ENCODE measurements around the gene RNF26.

Gene RNF26

GRCh38 chr11:119307974-119308373, 26.4 kb upstream of the RNF26 start:
- Mint-ChIP-seq H3K27me3 (ENCODE audit: low read depth) (no peaks in the 10 kb centered on the region), H3K9me3 (no peaks in the 10 kb centered on the region), H3K36me3 (ENCODE audit: low read depth) (peaks cover 15% of the 10 kb centered on the region), H3K4me3 (no peak overlapping the region), H3K27ac (no peak overlapping the region), H3K4me1 (ENCODE audit: low read depth) (peaks cover 22% of the 10 kb centered on the region)

- Mint-ChIP-seq H3K4me3 (no peak overlapping the region), H3K27ac (no peak overlapping the region), H3K27me3 (ENCODE audit: low read depth) (peaks cover 4% of the 10 kb centered on the region), H3K9me3 (no peaks in the 10 kb centered on the region), H3K4me1 (ENCODE audit: low read depth) (peaks cover 22% of the 10 kb centered on the region), H3K36me3 (ENCODE audit: low read depth) (peaks cover 3% of the 10 kb centered on the region)
These were observed 24.9 kb upstream of the RNF26 start for GRCh38 chr11:119309411-119309810.

GRCh38 chr11:119309953-119310681, 24.2 kb upstream of the RNF26 start:
- Mint-ChIP-seq H3K4me3 (no peak overlapping the region), H3K4me1 (ENCODE audit: low read depth) (peaks cover 18% of the 10 kb centered on the region), H3K27ac (no peak overlapping the region), H3K36me3 (ENCODE audit: low read depth) (peaks cover 2% of the 10 kb centered on the region), H3K27me3 (ENCODE audit: low read depth) (peaks cover 4% of the 10 kb centered on the region), H3K9me3 (no peaks in the 10 kb centered on the region)

- Mint-ChIP-seq H3K36me3 (ENCODE audit: low read depth) (no peaks in the 10 kb centered on the region), H3K27me3 (ENCODE audit: low read depth) (peaks cover 8% of the 10 kb centered on the region), H3K4me1 (ENCODE audit: low read depth) (peaks cover 17% of the 10 kb centered on the region), H3K9me3 (no peaks in the 10 kb centered on the region), H3K4me3 (no peak overlapping the region), H3K27ac (no peak overlapping the region)
These were observed 23.7 kb upstream of the RNF26 start for GRCh38 chr11:119310682-119311052.

GRCh38 chr11:119314726-119315125, 19.6 kb upstream of the RNF26 start:
- Mint-ChIP-seq H3K4me1 (ENCODE audit: low read depth) (peaks cover 12% of the 10 kb centered on the region), H3K9me3 (no peaks in the 10 kb centered on the region), H3K36me3 (ENCODE audit: low read depth) (no peaks in the 10 kb centered on the region), H3K27me3 (ENCODE audit: low read depth) (peaks cover 34% of the 10 kb centered on the region), H3K27ac (no peak overlapping the region), H3K4me3 (no peak overlapping the region)

GRCh38 chr11:119315131-119316015, 19.0 kb upstream of the RNF26 start:
- Mint-ChIP-seq H3K27me3 (ENCODE audit: low read depth) (peaks cover 35% of the 10 kb centered on the region), H3K27ac (no peak overlapping the region), H3K36me3 (ENCODE audit: low read depth) (no peaks in the 10 kb centered on the region), H3K9me3 (no peaks in the 10 kb centered on the region), H3K4me1 (ENCODE audit: low read depth) (peaks cover 15% of the 10 kb centered on the region), H3K4me3 (peak overlapping the region; percentile 48)

GRCh38 chr11:119316016-119316728, 18.2 kb upstream of the RNF26 start:
- Mint-ChIP-seq H3K27me3 (ENCODE audit: low read depth) (peaks cover 35% of the 10 kb centered on the region), H3K9me3 (no peaks in the 10 kb centered on the region), H3K36me3 (ENCODE audit: low read depth) (no peaks in the 10 kb centered on the region), H3K4me3 (peak overlapping the region; percentile 63), H3K4me1 (ENCODE audit: low read depth) (peaks cover 15% of the 10 kb centered on the region), H3K27ac (no peak overlapping the region)

- H3K36me3 Mint-ChIP-seq (ENCODE audit: low read depth) = no peaks in the 10 kb centered on the region
- peak within 1 kb of the TSS; percentile 63 for H3K4me3 Mint-ChIP-seq
- no peaks in the 10 kb centered on the region for H3K9me3 Mint-ChIP-seq
- no peak within 1 kb of the TSS for H3K27ac Mint-ChIP-seq
- peaks cover 20% of the 10 kb centered on the region for H3K4me1 Mint-ChIP-seq (ENCODE audit: low read depth)
- peaks cover 35% of the 10 kb centered on the region for H3K27me3 Mint-ChIP-seq (ENCODE audit: low read depth)
These were observed 17.4 kb upstream of the RNF26 start, which contains the start of gene MCAM for GRCh38 chr11:119316729-119317591. Gene MCAM (minus strand): TSS chr11:119317130. CDS start chr11:119317101, 29 bp downstream.

GRCh38 chr11:119317592-119318239, 16.6 kb upstream of the RNF26 start:
- H3K4me1 Mint-ChIP-seq (ENCODE audit: low read depth) = peaks cover 24% of the 10 kb centered on the region
- no peak overlapping the region for H3K4me3 Mint-ChIP-seq
- no peaks in the 10 kb centered on the region for H3K9me3 Mint-ChIP-seq
- H3K27me3 Mint-ChIP-seq (ENCODE audit: low read depth) = peaks cover 35% of the 10 kb centered on the region
- no peaks in the 10 kb centered on the region for H3K36me3 Mint-ChIP-seq (ENCODE audit: low read depth)
- no peak overlapping the region for H3K27ac Mint-ChIP-seq

- H3K27me3 Mint-ChIP-seq (ENCODE audit: low read depth) = peaks cover 35% of the 10 kb centered on the region
- H3K4me3 Mint-ChIP-seq = peak overlapping the region; percentile 55
- no peaks in the 10 kb centered on the region for H3K36me3 Mint-ChIP-seq (ENCODE audit: low read depth)
- peak overlapping the region; percentile 82 for H3K27ac Mint-ChIP-seq
- peaks cover 26% of the 10 kb centered on the region for H3K4me1 Mint-ChIP-seq (ENCODE audit: low read depth)
- no peaks in the 10 kb centered on the region for H3K9me3 Mint-ChIP-seq
These were observed 15.8 kb upstream of the RNF26 start for GRCh38 chr11:119318240-119319135.

GRCh38 chr11:119319136-119319699, 15.1 kb upstream of the RNF26 start:
- H3K9me3 Mint-ChIP-seq = no peaks in the 10 kb centered on the region
- peaks cover 30% of the 10 kb centered on the region for H3K4me1 Mint-ChIP-seq (ENCODE audit: low read depth)
- H3K4me3 Mint-ChIP-seq = peak overlapping the region; percentile 84
- H3K27ac Mint-ChIP-seq = peak overlapping the region; percentile 89
- H3K36me3 Mint-ChIP-seq (ENCODE audit: low read depth) = no peaks in the 10 kb centered on the region
- H3K27me3 Mint-ChIP-seq (ENCODE audit: low read depth) = peaks cover 33% of the 10 kb centered on the region

GRCh38 chr11:119319700-119320239, 14.6 kb upstream of the RNF26 start:
- Mint-ChIP-seq H3K27ac (peak overlapping the region; percentile 89), H3K4me1 (ENCODE audit: low read depth) (peaks cover 30% of the 10 kb centered on the region), H3K9me3 (no peaks in the 10 kb centered on the region), H3K27me3 (ENCODE audit: low read depth) (peaks cover 31% of the 10 kb centered on the region), H3K4me3 (peak overlapping the region; percentile 84), H3K36me3 (ENCODE audit: low read depth) (no peaks in the 10 kb centered on the region)

Data from T-helper 1 cell treated with Interleukin-12 subunit alpha and Interleukin-12 subunit beta and Interleukin-4 antibody, amounts not matched to agents 30 μg/mL and 1 μg/mL, for 36 hours (primary cell).